ENCODE data around the gene POLR3B. TPM values are rescaled to one million over a fixed set of nuclear protein-coding genes. Genes with fewer than 3 reads are reported as not detected.

Gene POLR3B
- total RNA-seq, 4 donors from 2014 or later = 5.1 to 10.7 (median 7.4) TPM

DNA sequence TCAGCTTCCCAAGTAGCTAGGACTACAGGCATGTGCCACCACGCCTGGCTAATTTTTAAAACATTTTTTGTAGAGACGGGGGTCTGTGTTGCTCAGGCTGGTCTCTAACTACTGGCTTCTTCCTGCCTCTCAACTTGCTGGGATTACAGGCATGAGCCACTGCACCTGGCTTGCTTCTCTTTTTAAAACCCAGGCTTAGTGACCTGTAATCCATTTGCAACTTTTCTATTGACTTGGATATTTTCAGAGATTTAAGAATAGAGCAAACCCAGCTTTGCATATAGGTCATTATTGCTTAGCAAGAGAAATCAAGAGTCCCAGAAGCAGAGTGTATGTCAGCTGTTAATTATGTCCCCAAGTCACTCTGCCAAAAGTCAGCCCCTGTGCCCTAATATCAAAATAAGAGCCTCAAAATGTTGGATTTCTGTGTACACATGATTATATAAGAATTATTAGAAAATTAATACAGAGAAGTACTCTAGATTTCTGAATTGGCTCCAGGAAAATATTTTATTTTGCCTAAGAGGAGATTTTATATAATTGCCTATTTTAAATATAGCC, 30.2 kb upstream of the POLR3B start:
- TF ChIP-seq, protein P1, sequence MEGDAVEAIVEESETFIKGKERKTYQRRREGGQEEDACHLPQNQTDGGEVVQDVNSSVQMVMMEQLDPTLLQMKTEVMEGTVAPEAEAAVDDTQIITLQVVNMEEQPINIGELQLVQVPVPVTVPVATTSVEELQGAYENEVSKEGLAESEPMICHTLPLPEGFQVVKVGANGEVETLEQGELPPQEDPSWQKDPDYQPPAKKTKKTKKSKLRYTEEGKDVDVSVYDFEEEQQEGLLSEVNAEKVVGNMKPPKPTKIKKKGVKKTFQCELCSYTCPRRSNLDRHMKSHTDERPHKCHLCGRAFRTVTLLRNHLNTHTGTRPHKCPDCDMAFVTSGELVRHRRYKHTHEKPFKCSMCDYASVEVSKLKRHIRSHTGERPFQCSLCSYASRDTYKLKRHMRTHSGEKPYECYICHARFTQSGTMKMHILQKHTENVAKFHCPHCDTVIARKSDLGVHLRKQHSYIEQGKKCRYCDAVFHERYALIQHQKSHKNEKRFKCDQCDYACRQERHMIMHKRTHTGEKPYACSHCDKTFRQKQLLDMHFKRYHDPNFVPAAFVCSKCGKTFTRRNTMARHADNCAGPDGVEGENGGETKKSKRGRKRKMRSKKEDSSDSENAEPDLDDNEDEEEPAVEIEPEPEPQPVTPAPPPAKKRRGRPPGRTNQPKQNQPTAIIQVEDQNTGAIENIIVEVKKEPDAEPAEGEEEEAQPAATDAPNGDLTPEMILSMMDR (IDR thresholded peaks at IDR 0.05) = no peak
- TF ChIP-seq POLR2A (IDR thresholded peaks at IDR 0.05) = no peak
- no peak for DNase-seq
- no peaks in the 10 kb centered on the region for H3K9me3 ChIP-seq
- H3K27me3 ChIP-seq = no peaks in the 10 kb centered on the region
- peaks cover 0 to 69% (median 3%) of the 10 kb centered on the region in 3 donors for H3K36me3 ChIP-seq
- H3K4me1 ChIP-seq = no peaks in the 10 kb centered on the region
- no peak overlapping the region for H3K27ac ChIP-seq
- no peak overlapping the region for H3K4me3 ChIP-seq

DNA sequence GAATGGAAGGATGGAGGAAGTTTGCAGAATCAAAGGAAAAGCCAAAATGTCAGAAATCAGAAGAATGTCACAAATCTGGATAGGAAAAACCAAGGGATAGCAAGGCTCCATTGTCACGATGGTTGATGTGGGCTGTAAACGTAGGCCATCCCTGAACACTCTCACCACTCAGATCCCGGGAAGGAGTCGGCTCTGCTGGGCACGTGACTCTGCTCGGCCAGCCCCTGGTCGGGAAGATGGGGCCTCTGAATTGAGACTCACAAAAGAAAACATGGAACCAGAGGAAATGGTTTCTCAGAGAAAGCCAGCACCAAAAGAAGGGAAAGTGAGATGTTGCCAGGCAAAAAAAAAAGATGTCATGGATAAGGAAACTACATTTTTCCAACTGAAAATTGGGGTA, 28.8 kb upstream of the POLR3B start:
- H3K27ac ChIP-seq = no peak overlapping the region
- DNase-seq = no peak
- no peak for TF ChIP-seq POLR2A (IDR thresholded peaks at IDR 0.05)
- TF ChIP-seq, protein P1 (IDR thresholded peaks at IDR 0.05) = no peak
- H3K4me3 ChIP-seq = no peak overlapping the region
- no peaks in the 10 kb centered on the region for H3K4me1 ChIP-seq
- no peaks in the 10 kb centered on the region for H3K9me3 ChIP-seq
- H3K27me3 ChIP-seq = no peaks in the 10 kb centered on the region
- peaks cover 0 to 70% (median 3%) of the 10 kb centered on the region in 3 donors for H3K36me3 ChIP-seq

DNA sequence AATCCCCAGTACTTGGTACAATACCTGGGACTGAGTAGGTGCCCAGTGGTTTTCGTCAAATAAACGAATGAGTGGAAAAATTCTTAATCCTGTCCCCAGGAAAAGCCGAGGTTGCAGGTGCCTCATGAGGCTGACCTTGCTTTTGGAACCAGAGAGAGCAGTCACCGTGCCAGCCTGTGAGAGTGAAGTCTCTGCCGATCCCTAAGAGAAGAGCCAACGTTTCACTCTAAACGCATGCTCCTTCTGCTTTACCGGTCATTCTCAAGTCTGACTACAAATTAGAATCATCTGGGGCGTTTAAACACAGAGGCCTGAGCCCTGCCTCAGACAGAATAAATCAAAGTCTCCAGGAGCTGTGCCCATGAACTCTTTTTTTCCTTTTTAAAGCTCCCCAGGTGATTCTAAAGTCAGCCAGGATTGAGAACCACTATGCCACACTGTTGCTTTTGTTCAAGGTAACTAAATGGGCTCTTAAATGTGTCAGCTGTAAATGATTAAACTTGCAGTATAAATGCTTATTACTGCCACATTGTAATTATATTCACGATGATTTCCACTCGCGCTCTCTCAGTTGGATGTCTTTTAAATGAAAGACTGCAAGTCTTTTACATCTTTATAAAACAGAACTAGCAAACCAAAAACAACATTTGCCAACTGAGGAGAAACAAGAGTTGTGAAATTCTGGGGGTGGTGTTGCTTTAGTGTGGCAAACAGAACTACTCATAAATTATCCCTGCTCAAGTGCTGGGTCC, 28.1 kb upstream of the POLR3B start:
- Histone ChIP-seq H3K36me3 (peaks cover 0 to 64% (median under 1%) of the 10 kb centered on the region in 3 donors), H3K4me3 (no peak overlapping the region), H3K27ac (no peak overlapping the region), H3K27me3 (no peaks in the 10 kb centered on the region), H3K9me3 (no peaks in the 10 kb centered on the region), H3K4me1 (no peaks in the 10 kb centered on the region)
- TF ChIP-seq POLR2A (IDR thresholded peaks at IDR 0.05) = no peak
- TF ChIP-seq, protein P1 (IDR thresholded peaks at IDR 0.05) = no peak
- DNase-seq = no peak

DNA sequence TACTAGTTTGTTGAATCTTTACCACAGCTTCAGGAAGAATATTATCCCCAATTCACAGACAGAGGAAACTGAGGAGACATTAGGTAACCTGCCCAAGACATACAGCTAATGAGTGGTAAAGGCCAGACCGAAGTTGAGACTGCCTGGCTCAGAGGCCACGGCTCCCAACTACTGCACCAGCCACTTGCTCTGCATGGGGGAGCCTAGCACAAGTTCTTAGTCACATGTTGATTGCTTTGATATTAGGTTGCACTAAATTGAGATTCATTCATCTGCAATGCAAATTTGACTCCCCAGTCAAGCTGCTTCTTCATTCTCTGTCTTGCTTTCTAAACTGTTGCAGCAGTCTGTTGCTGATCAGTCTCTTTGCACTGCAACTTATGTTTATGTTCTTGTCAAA, 25.9 kb upstream of the POLR3B start:
- H3K27me3 ChIP-seq = no peaks in the 10 kb centered on the region

DNA sequence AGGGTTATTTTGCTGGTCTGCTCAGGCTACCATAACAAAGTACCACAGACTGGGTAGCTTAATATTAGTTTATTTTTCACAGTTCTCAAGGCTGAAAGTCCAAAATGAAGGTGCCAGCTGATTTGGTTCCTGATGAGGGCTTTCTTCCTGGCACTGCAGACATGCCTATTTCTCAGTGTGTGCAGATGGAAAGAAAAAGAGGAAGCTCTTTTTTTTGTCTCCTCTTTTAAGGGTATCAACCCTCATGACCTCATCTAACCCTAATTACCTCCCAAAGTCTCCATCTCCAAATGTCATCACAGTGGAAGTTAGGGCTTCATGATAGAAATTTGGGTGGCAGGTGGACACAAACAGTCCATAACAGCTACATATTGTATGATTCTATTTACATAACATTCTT, 25.0 kb upstream of the POLR3B start:
- H3K36me3 ChIP-seq = peaks cover 0 to 45% (median 0%) of the 10 kb centered on the region in 3 donors
- H3K4me1 ChIP-seq = no peaks in the 10 kb centered on the region
- no peak overlapping the region for H3K4me3 ChIP-seq
- no peak for DNase-seq
- no peaks in the 10 kb centered on the region for H3K27me3 ChIP-seq
- H3K9me3 ChIP-seq = no peaks in the 10 kb centered on the region
- TF ChIP-seq, protein P1 (IDR thresholded peaks at IDR 0.05) = no peak
- TF ChIP-seq POLR2A (IDR thresholded peaks at IDR 0.05) = no peak
- H3K27ac ChIP-seq = no peak overlapping the region

More for the DNA sequence above, 25.9 kb upstream of the POLR3B start:
- Histone ChIP-seq H3K27ac (no peak overlapping the region), H3K4me1 (no peaks in the 10 kb centered on the region), H3K36me3 (peaks cover 0 to 50% (median 0%) of the 10 kb centered on the region in 3 donors), H3K4me3 (no peak overlapping the region), H3K9me3 (no peaks in the 10 kb centered on the region)
- DNase-seq = no peak
- no peak for TF ChIP-seq POLR2A (IDR thresholded peaks at IDR 0.05)
- TF ChIP-seq, protein P1 (IDR thresholded peaks at IDR 0.05) = no peak
